Mesothelial cell of epicardium (in vitro differentiated cells): ENCODE data around the gene FCRL6. TPM values are rescaled to one million over a fixed set of nuclear protein-coding genes. Genes with fewer than 3 reads are reported as not detected.

ENCODE experiments used
- DNase-seq, 2 experiments: peaks; one replicate each; pipeline ENCODE4 v3.0.0; 2021; ENCODE audit warnings: low spot score in 2 of 2; ENCODE audit not compliant: unreplicated experiment in 2 of 2
- H3K27ac Mint-ChIP-seq: 2 replicates; pipeline ENCODE4 v1.8.0; 2021; ENCODE audit warnings: mixed read lengths
- H3K27me3 Mint-ChIP-seq: 2 replicates; pipeline ENCODE4 v1.8.0; 2021; ENCODE audit warnings: low read depth, mixed read lengths
- H3K36me3 Mint-ChIP-seq: 2 replicates; pipeline ENCODE4 v1.8.0; 2021; ENCODE audit warnings: mixed read lengths
- H3K4me1 Mint-ChIP-seq: 2 replicates; pipeline ENCODE4 v1.8.0; 2021; ENCODE audit warnings: mixed read lengths
- H3K4me3 Mint-ChIP-seq: 2 replicates; pipeline ENCODE4 v1.8.0; 2021; ENCODE audit warnings: mild to moderate bottlenecking, moderate library complexity, mixed read lengths
- H3K9me3 Mint-ChIP-seq: 2 replicates; pipeline ENCODE4 v1.8.0; 2021; ENCODE audit warnings: mixed read lengths
- CTCF ChIP-seq: fragments of 200-600 bp; sonication (generic); IDR thresholded peaks from one replicate; pipeline ENCODE4 v1.5.0; 2021; ENCODE audit warnings: antibody characterized with exemption; ENCODE audit not compliant: unreplicated experiment
- total RNA-seq: library from RNA; stranded (reverse); gene quantifications from 3 replicates; pipeline ENCODE4 v1.2.1, GENCODE V29; 2021

FCRL6 gene
- total RNA-seq, 1 donor from 2014 or later: 0.60 TPM

GRCh38 chr1:159790237-159790917 is 11.8 kb upstream of the FCRL6 start:
- peak; percentile 57 for TF ChIP-seq CTCF
- H3K4me1 Mint-ChIP-seq: peaks cover 53% of the 10 kb centered on the region
- no peak overlapping the region for H3K4me3 Mint-ChIP-seq
- H3K27me3 Mint-ChIP-seq: peaks cover 4% of the 10 kb centered on the region
- DNase-seq: no peak
- no peaks in the 10 kb centered on the region for H3K9me3 Mint-ChIP-seq
- H3K36me3 Mint-ChIP-seq: no peaks in the 10 kb centered on the region
- no peak overlapping the region for H3K27ac Mint-ChIP-seq

GRCh38 chr1:159791031-159791430 is 11.1 kb upstream of the FCRL6 start:
- Mint-ChIP-seq H3K36me3 (no peaks in the 10 kb centered on the region), H3K27me3 (peaks cover 4% of the 10 kb centered on the region), H3K4me1 (peaks cover 47% of the 10 kb centered on the region), H3K4me3 (no peak overlapping the region), H3K9me3 (no peaks in the 10 kb centered on the region), H3K27ac (no peak overlapping the region)
- no peak for TF ChIP-seq CTCF
- no peak for DNase-seq

- Mint-ChIP-seq H3K36me3 (no peaks in the 10 kb centered on the region), H3K9me3 (no peaks in the 10 kb centered on the region), H3K27me3 (peaks cover 6% of the 10 kb centered on the region), H3K27ac (no peak overlapping the region), H3K4me3 (no peak overlapping the region), H3K4me1 (peaks cover 42% of the 10 kb centered on the region)
- DNase-seq: no peak
- no peak for TF ChIP-seq CTCF
Observed at GRCh38 chr1:159791461-159791860, 10.7 kb upstream of the FCRL6 start.

GRCh38 chr1:159795534-159795933 is 6.6 kb upstream of the FCRL6 start:
- Mint-ChIP-seq H3K27me3 (peaks cover 18% of the 10 kb centered on the region), H3K9me3 (no peaks in the 10 kb centered on the region), H3K4me3 (no peak overlapping the region), H3K4me1 (peaks cover 14% of the 10 kb centered on the region), H3K36me3 (no peaks in the 10 kb centered on the region), H3K27ac (no peak overlapping the region)
- DNase-seq: no peak
- TF ChIP-seq CTCF: no peak

- H3K27me3 Mint-ChIP-seq: peaks cover 27% of the 10 kb centered on the region
- H3K9me3 Mint-ChIP-seq: no peaks in the 10 kb centered on the region
- H3K27ac Mint-ChIP-seq: no peak overlapping the region
- DNase-seq: peak in 1 of 2 experiments; percentile 47
- H3K36me3 Mint-ChIP-seq: no peaks in the 10 kb centered on the region
- no peaks in the 10 kb centered on the region for H3K4me1 Mint-ChIP-seq
- no peak overlapping the region for H3K4me3 Mint-ChIP-seq
- peak; percentile 55 for TF ChIP-seq CTCF
Observed at GRCh38 chr1:159798893-159799292, 3.3 kb upstream of the FCRL6 start.
